A673 (cell line): Measurements from ENCODE around the gene PYGB.
"Not testable (repeated sequence)": the region's sequence is repeated elsewhere in the genome, so short reads cannot be mapped to it uniquely, and the experiment has no call there.

Experiments
- EZH2 ChIP-seq: fragments of 200-600 bp; sonication (generic); IDR thresholded peaks from 2 replicates; pipeline ENCODE4 v1.6.1; 2017; ENCODE audit warnings: borderline replicate concordance, low read depth, mild to moderate bottlenecking, mixed read lengths, antibody characterized with exemption, low read length; ENCODE audit not compliant: poor library complexity, severe bottlenecking
- TF ChIP-seq, protein P1 (sequence below): fragments of 300-800, 200-600 bp; sonication (generic); conservative IDR thresholded peaks from 2 replicates; pipeline ENCODE4 v1.5.1; 2017; ENCODE audit warnings: low read depth, mild to moderate bottlenecking, antibody characterized with exemption, low read length, moderate library complexity, mixed read lengths

DNA sequence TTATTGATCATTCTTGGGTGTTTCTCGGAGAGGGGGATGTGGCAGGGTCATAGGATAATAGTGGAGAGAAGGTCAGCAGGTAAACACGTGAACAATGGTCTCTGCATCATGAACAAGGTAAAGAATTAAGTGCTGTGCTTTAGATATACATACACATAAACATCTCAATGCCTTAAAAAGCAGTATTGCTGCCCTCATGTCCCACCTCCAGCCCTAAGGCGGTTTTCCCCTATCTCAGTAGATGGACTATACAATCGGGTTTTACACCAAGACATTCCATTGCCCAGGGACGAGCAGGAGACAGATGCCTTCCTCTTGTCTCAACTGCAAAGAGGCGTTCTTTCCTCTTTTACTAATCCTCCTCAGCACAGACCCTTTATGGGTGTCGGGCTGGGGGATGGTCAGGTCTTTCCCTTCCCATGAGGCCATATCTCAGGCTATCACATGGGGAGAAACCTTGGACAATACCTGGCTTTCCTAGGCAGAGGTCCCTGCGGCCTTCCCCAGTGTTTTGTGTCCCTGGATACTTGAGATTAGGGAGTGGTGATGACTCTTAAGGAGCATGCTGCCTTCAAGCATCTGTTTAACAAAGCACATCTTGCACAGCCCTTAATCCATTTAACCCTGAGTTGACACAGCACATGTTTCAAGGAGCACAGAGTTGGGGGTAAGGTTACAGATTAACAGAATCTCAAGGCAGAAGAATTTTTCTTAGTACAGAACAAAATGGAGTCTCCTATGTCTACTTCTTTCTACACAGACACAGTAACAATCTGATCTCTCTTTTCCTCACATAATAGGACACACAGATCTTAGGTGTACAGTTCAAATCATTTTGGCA is 13.7 kb upstream of the PYGB start:
- TF ChIP-seq, protein P1, sequence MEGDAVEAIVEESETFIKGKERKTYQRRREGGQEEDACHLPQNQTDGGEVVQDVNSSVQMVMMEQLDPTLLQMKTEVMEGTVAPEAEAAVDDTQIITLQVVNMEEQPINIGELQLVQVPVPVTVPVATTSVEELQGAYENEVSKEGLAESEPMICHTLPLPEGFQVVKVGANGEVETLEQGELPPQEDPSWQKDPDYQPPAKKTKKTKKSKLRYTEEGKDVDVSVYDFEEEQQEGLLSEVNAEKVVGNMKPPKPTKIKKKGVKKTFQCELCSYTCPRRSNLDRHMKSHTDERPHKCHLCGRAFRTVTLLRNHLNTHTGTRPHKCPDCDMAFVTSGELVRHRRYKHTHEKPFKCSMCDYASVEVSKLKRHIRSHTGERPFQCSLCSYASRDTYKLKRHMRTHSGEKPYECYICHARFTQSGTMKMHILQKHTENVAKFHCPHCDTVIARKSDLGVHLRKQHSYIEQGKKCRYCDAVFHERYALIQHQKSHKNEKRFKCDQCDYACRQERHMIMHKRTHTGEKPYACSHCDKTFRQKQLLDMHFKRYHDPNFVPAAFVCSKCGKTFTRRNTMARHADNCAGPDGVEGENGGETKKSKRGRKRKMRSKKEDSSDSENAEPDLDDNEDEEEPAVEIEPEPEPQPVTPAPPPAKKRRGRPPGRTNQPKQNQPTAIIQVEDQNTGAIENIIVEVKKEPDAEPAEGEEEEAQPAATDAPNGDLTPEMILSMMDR = not testable (repeated sequence)
- not testable (repeated sequence) for TF ChIP-seq EZH2
